Measurements from ENCODE around the gene ZBTB8OS.
"Not testable (repeated sequence)": the region's sequence is repeated elsewhere in the genome, so short reads cannot be mapped to it uniquely, and the experiment has no call there.

The ZBTB8OS gene

GRCh38 chr1:32647308-32648134, 2.8 kb downstream of the ZBTB8OS start:
- DNase-seq = no peak

GRCh38 chr1:32644426-32644825, 5.9 kb downstream of the ZBTB8OS start:
- no peak for DNase-seq

GRCh38 chr1:32642292-32642827, 8.0 kb downstream of the ZBTB8OS start:
- DNase-seq = not testable (repeated sequence)

GRCh38 chr1:32639489-32640075, 10.8 kb downstream of the ZBTB8OS start:
- DNase-seq = no peak

- no peak for DNase-seq
Observed at GRCh38 chr1:32636914-32637645, 13.3 kb downstream of the ZBTB8OS start.

- no peak for DNase-seq
Observed at GRCh38 chr1:32635508-32636277, 14.7 kb downstream of the ZBTB8OS start.

- no peak for DNase-seq
Observed at GRCh38 chr1:32632829-32633228, 17.5 kb downstream of the ZBTB8OS start.

- not testable (repeated sequence) for DNase-seq
Observed at GRCh38 chr1:32630173-32630572, 20.2 kb downstream of the ZBTB8OS start.

GRCh38 chr1:32627596-32628162, 22.7 kb downstream of the ZBTB8OS start:
- DNase-seq = no peak

GRCh38 chr1:32626176-32626575, 24.2 kb downstream of the ZBTB8OS start:
- DNase-seq = no peak

GRCh38 chr1:32623775-32624174, 26.6 kb downstream of the ZBTB8OS start:
- DNase-seq = no peak

GRCh38 chr1:32622806-32623681, 27.3 kb downstream of the ZBTB8OS start:
- DNase-seq = no peak

- no peak for DNase-seq
Observed at GRCh38 chr1:32622205-32622604, 28.1 kb downstream of the ZBTB8OS start.

GRCh38 chr1:32619701-32620485, 30.5 kb downstream of the ZBTB8OS start:
- no peak for DNase-seq

- DNase-seq = no peak
Observed at GRCh38 chr1:32618673-32619221, 31.6 kb downstream of the ZBTB8OS start.

- no peak for DNase-seq
Observed at GRCh38 chr1:32613472-32613871, 36.9 kb downstream of the ZBTB8OS start.

GRCh38 chr1:32612189-32612881, 38.0 kb downstream of the ZBTB8OS start:
- DNase-seq = peak; percentile 85

- no peak for DNase-seq
Observed at GRCh38 chr1:32611859-32612188, 38.5 kb downstream of the ZBTB8OS start.

GRCh38 chr1:32609180-32609579, 41.2 kb downstream of the ZBTB8OS start:
- DNase-seq = no peak
